HepG2 (cell line): ENCODE measurements around the gene PLPP7. TPM values are rescaled to one million over a fixed set of nuclear protein-coding genes. Genes with fewer than 3 reads are reported as not detected.

Source experiments
- ATAC-seq: fragments of 200-7000 bp; cut with Tn5 transposase; 3 replicates; pipeline ENCODE4 v1.9.1; 2020; ENCODE audit warnings: mild to moderate bottlenecking, moderate library complexity
- Bru-seq: library from RNA; stranded (reverse); fragments of 400-500 nt; gene quantifications from one replicate; lab custom pipeline; 2021; lab: Mats Ljungman, UMichigan
- BruChase-seq, 2 experiments: library from RNA; stranded (reverse); fragments of 400-500 nt; gene quantifications; one replicate each; lab custom pipeline; 2021; lab: Mats Ljungman, UMichigan
- BruUV-seq: library from RNA; stranded (reverse); fragments of 400-500 nt; replicated peaks from 2 replicates; lab custom pipeline; 2021; lab: Mats Ljungman, UMichigan
- CTCF ChIA-PET: fragments of 300-600 bp; formaldehyde crosslinking; extraction: SDS; loops from one replicate; lab custom pipeline; 2021; ENCODE audit warnings: low total read pairs, inconsistent platforms, low intra/inter-chr PET ratio; lab: Yijun Ruan, JAX
- POLR2A ChIA-PET: fragments of 350-600 bp; sonication (Branson Sonifier 250); formaldehyde crosslinking; loops from one replicate; lab custom pipeline; 2020; ENCODE audit warnings: antibody characterized with exemption, inconsistent platforms; lab: Yijun Ruan, JAX
- DNase-seq: peaks from one replicate; pipeline ENCODE4 v3.0.0-alpha.2; 2015; ENCODE audit warnings: low spot score
- FAIRE-seq: peaks from 3 replicates; lab custom pipeline; 2011; peaks lifted over from hg19 to GRCh38; lab: Jason Lieb, UNC
- H2AFZ ChIP-seq: one replicate; pipeline ENCODE4 v1.6.1; 2011; ENCODE audit warnings: low read length, inconsistent platforms
- H3K27ac ChIP-seq: fragments of 300-600 bp; 3 replicates; pipeline ENCODE4 v1.8.0; 2011; ENCODE audit warnings: mixed run types, mild to moderate bottlenecking, mixed read lengths, low read length, inconsistent platforms; ENCODE audit not compliant: insufficient read depth; ENCODE audit errors: extremely low read length
- H3K27me3 ChIP-seq, 2 experiments: fragments of 200-600 bp in 1 of 2; 2 replicates in 1 of 2; 3 replicates in 1 of 2; pipeline versions ENCODE4 v1.6.0 to v1.8.0; 2011; ENCODE audit warnings: low read length in 2 of 2, mild to moderate bottlenecking in 2 of 2, moderate library complexity in 2 of 2, inconsistent platforms in 1 of 2; ENCODE audit not compliant: insufficient read depth in 2 of 2, control insufficient read depth in 1 of 2
- H3K36me3 ChIP-seq, 2 experiments: fragments of 200-600 bp in 1 of 2; replicated peaks in 1 of 2; 2 replicates in 1 of 2; 3 replicates in 1 of 2; pipeline versions ENCODE4 v1.5.1 to v1.8.0; 2011; ENCODE audit warnings: low read length in 2 of 2, inconsistent platforms in 1 of 2; ENCODE audit not compliant: insufficient read depth in 2 of 2, control insufficient read depth in 1 of 2
- H3K4me1 ChIP-seq: 2 replicates; pipeline ENCODE4 v1.5.1; 2012; ENCODE audit warnings: low read length, inconsistent platforms; ENCODE audit not compliant: insufficient read depth
- H3K4me2 ChIP-seq: 2 replicates; pipeline ENCODE4 v1.6.0; 2011; ENCODE audit warnings: low read depth, low read length, inconsistent platforms
- H3K4me3 ChIP-seq, 3 experiments: fragments of 200-600 bp in 1 of 3; sonication (generic), shearing (Covaris generic) in 1 of 3; replicated peaks in 1 of 3; 2 replicates each; pipeline ENCODE4 v1.5.1; 2011 to 2016; ENCODE audit warnings: low read length in 3 of 3, inconsistent platforms in 2 of 3, low read depth in 2 of 3, mild to moderate bottlenecking in 2 of 3, control low read depth in 1 of 3, mixed read lengths in 1 of 3; ENCODE audit not compliant: insufficient read depth in 1 of 3
- H3K79me2 ChIP-seq: one replicate; pipeline ENCODE4 v1.6.1; 2011; ENCODE audit warnings: low read length, inconsistent platforms; ENCODE audit not compliant: insufficient read depth
- H3K9ac ChIP-seq: 2 replicates; pipeline ENCODE4 v1.6.0; 2011; ENCODE audit warnings: mild to moderate bottlenecking, low read depth, low read length, inconsistent platforms; ENCODE audit not compliant: insufficient read depth
- H3K9me3 ChIP-seq: 2 replicates; pipeline ENCODE4 v1.5.1; 2012; ENCODE audit warnings: mild to moderate bottlenecking, low read length
- H4K20me1 ChIP-seq: 2 replicates; pipeline ENCODE4 v1.6.0; 2011; ENCODE audit warnings: inconsistent platforms, mild to moderate bottlenecking, low read length, moderate library complexity; ENCODE audit not compliant: insufficient read depth
- BRCA1 ChIP-seq: sonication (generic); formaldehyde crosslinking; IDR thresholded peaks from 2 replicates; pipeline ENCODE4 v1.4.0; 2020; ENCODE audit warnings: missing genetic modification reagents
- NR2C2 ChIP-seq: sonication (generic); formaldehyde crosslinking; IDR thresholded peaks from 2 replicates; pipeline ENCODE4 v1.4.0; 2020; ENCODE audit warnings: missing genetic modification reagents, mild to moderate bottlenecking, moderate library complexity, borderline replicate concordance
- RERE ChIP-seq: IDR thresholded peaks from 2 replicates; pipeline ENCODE4 v1.6.1; 2016; ENCODE audit warnings: low read depth, missing genetic modification reagents, missing compliant biosample characterization
- RFXANK ChIP-seq: IDR thresholded peaks from 2 replicates; pipeline ENCODE4 v1.6.1; 2016
- TEAD2 ChIP-seq: sonication (generic); formaldehyde crosslinking; IDR thresholded peaks from 2 replicates; pipeline ENCODE4 v1.9.0; 2021; ENCODE audit warnings: missing genetic modification reagents
- U2AF2 ChIP-seq: fragments of 200-400 bp; formaldehyde crosslinking; IDR thresholded peaks from 2 replicates; pipeline ENCODE4 v1.6.1; 2017; ENCODE audit warnings: low read depth, mild to moderate bottlenecking, low read length
- ZNF232 ChIP-seq: sonication (generic); formaldehyde crosslinking; IDR thresholded peaks from 2 replicates; pipeline ENCODE4 v1.4.0; 2020; ENCODE audit warnings: missing genetic modification reagents, borderline replicate concordance
- WGBS: methylation state at CpG from one replicate; pipeline ENCODE4 v1.1.6; 2017; ENCODE audit warnings: low lambda C conversion rate; 5-methylcytosine and 5-hydroxymethylcytosine counted together
- in situ Hi-C: cut with HindIII; loops from 2 replicates; pipeline ENCODE4 v1.10.0; 2017; ENCODE audit warnings: low pct_unique_long_range_greater_than_20kb; ENCODE audit not compliant: extremely low pct_ligation_motif_present
- intact Hi-C: fragments of 100-400 bp; cut with micrococcal nuclease; formaldehyde crosslinking; loops from one replicate; pipeline ENCODE4 v1.10.0; 2022; ENCODE audit not compliant: unreplicated experiment
- long read RNA-seq, 2 experiments: library from RNA in 1 of 2; library from polyadenylated mRNA in 1 of 2; stranded (forward) in 1 of 2; unstranded in 1 of 2; transcript quantifications; one replicate each; pipeline ENCODE4 v2.0.0, GENCODE V29; 2019 to 2022
- polyA minus RNA-seq, 3 experiments: library from RNA; depleted of rRNA, polyadenylated mRNA; stranded (reverse); fragments of >200 nt; gene quantifications; 2 replicates each; pipeline ENCODE4 v1.2.3, GENCODE V29; 2011; ENCODE audit warnings: low replicate concordance in 1 of 3
- polyA plus RNA-seq, 8 experiments: library from polyadenylated mRNA; depleted of rRNA in 3 of 8; stranded (reverse) in 7 of 8; unstranded in 1 of 8; fragments of >200 nt; fragmentation: Illumina TruSeq in 4 of 8; extraction: Trizol in 4 of 8; gene quantifications; 2 replicates each; pipeline versions ENCODE4 v1.2.1 to v1.2.3, GENCODE V29; 2011 to 2016; ENCODE audit warnings: low read depth in 4 of 8, missing spikeins in 1 of 8, mixed read lengths in 1 of 8; ENCODE audit not compliant: insufficient read depth in 1 of 8
- total RNA-seq, 5 experiments: library from RNA; depleted of rRNA; stranded (reverse); fragments of >200 nt; fragmentation: Illumina TruSeq; extraction: Trizol; gene quantifications; 2 replicates each; pipeline ENCODE4 v1.2.3, GENCODE V29; 2016; ENCODE audit warnings: low read depth in 1 of 5
- TF ChIP-seq, protein P1 (sequence below): sonication (generic); formaldehyde crosslinking; IDR thresholded peaks from 2 replicates; pipeline ENCODE4 v1.8.0; 2022; ENCODE audit warnings: missing genetic modification reagents, mild to moderate bottlenecking, inconsistent platforms, borderline replicate concordance
- TF ChIP-seq, protein P2 (sequence below): sonication (generic); formaldehyde crosslinking; IDR thresholded peaks from 2 replicates; pipeline ENCODE4 v1.5.1; 2020; ENCODE audit warnings: missing genetic modification reagents, mild to moderate bottlenecking, borderline replicate concordance

PLPP7 gene
- 0.66 and 1.2 TPM in 2 replicates for total RNA-seq (2016; rRNA removed; fragmentation: Illumina TruSeq; extraction: Trizol)
- 1.1 TPM in 2 replicates for total RNA-seq (2016; cell fraction: cytosol; rRNA removed; fragmentation: Illumina TruSeq; extraction: Trizol; ENCODE audit: low read depth)
- 0.85 and 1.0 TPM in 2 replicates for total RNA-seq (2016; cell fraction: insoluble cytoplasmic fraction; rRNA removed; fragmentation: Illumina TruSeq; extraction: Trizol)
- total RNA-seq (2016; cell fraction: membrane; rRNA removed; fragmentation: Illumina TruSeq; extraction: Trizol) = 1.7 TPM in 2 replicates
- 0.28 and 1.4 TPM in 2 replicates for total RNA-seq (2016; cell fraction: nucleus; rRNA removed; fragmentation: Illumina TruSeq; extraction: Trizol)
- 0.33 and 0.67 TPM in 2 replicates for polyA plus RNA-seq (2011; rRNA removed)
- 0.47 and 1.0 TPM in 2 replicates for polyA plus RNA-seq (2011; cell fraction: cytosol; rRNA removed)
- polyA plus RNA-seq (2011; cell fraction: nucleus; rRNA removed) = 0.66 and 0.87 TPM in 2 replicates
- polyA plus RNA-seq (2012) = 0.69 and 0.78 TPM in 2 replicates
- 1.2 and 1.6 TPM in 2 replicates for polyA plus RNA-seq (2016; cell fraction: cytosol; fragmentation: Illumina TruSeq; extraction: Trizol; ENCODE audit: low read depth)
- 0.74 and 0.82 TPM in 2 replicates for polyA plus RNA-seq (2016; cell fraction: insoluble cytoplasmic fraction; fragmentation: Illumina TruSeq; extraction: Trizol; ENCODE audit: low read depth)
- 1.7 TPM in 2 replicates for polyA plus RNA-seq (2016; cell fraction: membrane; fragmentation: Illumina TruSeq; extraction: Trizol; ENCODE audit: low read depth)
- polyA plus RNA-seq (2016; cell fraction: nucleus; fragmentation: Illumina TruSeq; extraction: Trizol; ENCODE audit: insufficient read depth, low read depth) = 0.56 and 0.57 TPM in 2 replicates
- polyA minus RNA-seq (2011; rRNA and poly(A)+ RNA removed; ENCODE audit: low replicate concordance) = 0.16 and 1.9 TPM in 2 replicates
- polyA minus RNA-seq (2011; cell fraction: cytosol; rRNA and poly(A)+ RNA removed) = 0.70 and 0.79 TPM in 2 replicates
- polyA minus RNA-seq (2011; cell fraction: nucleus; rRNA and poly(A)+ RNA removed) = 0.52 and 1.1 TPM in 2 replicates
- percentile 29 among the genes with signal in this experiment for Bru-seq, nascent RNA
- percentile 21 among the genes with signal in this experiment for BruChase-seq, experiment 1, labeled RNA remaining after a 6-hour chase
- percentile 22 among the genes with signal in this experiment for BruChase-seq, experiment 2, labeled RNA remaining after a 2-hour chase
- long read RNA-seq, experiment 1, partial matches to known transcripts = 0 of 4 reads
- long read RNA-seq, experiment 1, other reads (novel, unspliced or antisense) = 0 of 4 reads
- long read RNA-seq, experiment 2, partial matches to known transcripts = 0 of 5 reads
- long read RNA-seq, experiment 2, other reads (novel, unspliced or antisense) = 2 of 5 reads

DNA sequence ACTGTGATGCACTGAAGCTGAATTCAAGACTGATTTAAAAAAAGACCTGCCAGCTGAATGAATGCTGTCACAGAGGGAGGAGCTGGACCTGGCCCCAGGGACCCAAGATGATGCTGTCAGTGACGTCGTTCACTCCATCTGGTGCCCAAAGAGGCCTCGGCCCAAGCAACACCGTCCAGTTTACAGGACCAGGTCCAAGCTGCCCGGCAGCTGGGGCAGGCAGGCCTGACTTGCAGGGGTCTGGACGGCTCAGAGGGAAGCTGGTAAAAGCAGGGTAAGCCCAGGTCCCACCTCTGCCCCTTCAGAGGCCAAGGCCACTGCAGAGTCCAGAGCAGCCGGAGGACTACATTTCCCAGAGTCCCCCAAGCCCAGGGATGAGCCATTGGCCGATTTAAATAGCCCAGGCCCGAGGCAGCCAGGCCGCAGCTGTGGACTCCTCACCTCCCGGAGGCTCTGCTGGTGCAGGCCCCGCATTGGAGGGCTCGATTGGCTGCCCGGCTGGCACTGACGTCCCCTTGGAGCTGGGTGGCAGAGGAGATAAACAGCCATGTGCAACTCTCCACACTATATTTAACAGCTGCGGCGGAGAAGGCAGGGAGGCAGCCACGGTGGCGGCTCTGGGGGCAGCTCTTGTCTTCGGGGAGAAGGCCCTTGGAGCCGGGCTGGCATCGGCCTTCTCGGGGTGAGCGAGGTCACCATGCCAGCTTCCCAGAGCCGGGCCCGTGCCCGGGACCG, at the start of gene PLPP7:
PLPP7 (plus strand) TSS at position 423 of the 735 bp plus-strand sequence; CDS start at position 698, 275 bp downstream.
- 35% methylated on average over 9 of the region's 28 CpGs for WGBS
- FAIRE-seq = peak; percentile 23
- POLR2A ChIA-PET = interaction anchor here (1.4 kb wide), 1 partner anchor 33 kb away, joined by 6 read pairs; no protein-coding TSS in a partner anchor
- CTCF ChIA-PET = no interaction called here
- Histone ChIP-seq H4K20me1 (no peaks in the 10 kb centered on the region), H3K27ac (no peak within 1 kb of the TSS), H3K9ac (peak within 1 kb of the TSS; percentile 60), H3K36me3 (no peaks in the 10 kb centered on the region), H3K4me3 (peak within 1 kb of the TSS; percentile 45 to 66 (median 50); a peak in 5 of 6 replicates), H3K9me3 (no peaks in the 10 kb centered on the region), H3K4me2 (peak within 1 kb of the TSS; percentile 73), H3K27me3 (peaks cover 3 to 18% of the 10 kb centered on the region in 2 experiments; a peak in 3 of 5 replicates), H2AFZ (no peak within 1 kb of the TSS), H3K79me2 (no peaks in the 10 kb centered on the region), H3K4me1 (peaks cover 33% of the 10 kb centered on the region)
- intact Hi-C loops (no loop called here), in situ Hi-C loops (no loop called here)
- no TSS peak for BruUV-seq
- DNase-seq = peak; percentile 53
- ATAC-seq = peak; percentile 94
- TF ChIP-seq U2AF2 (no peak), NR2C2 (CRISPR knock-in tag) (peak; percentile 75; the same call in 1 of the 2 replicates), RFXANK (CRISPR knock-in tag) (no peak), TEAD2 (no peak), BRCA1 (CRISPR knock-in tag) (no peak), ZNF232 (no peak), RERE (no peak)
- TF ChIP-seq, protein P1, sequence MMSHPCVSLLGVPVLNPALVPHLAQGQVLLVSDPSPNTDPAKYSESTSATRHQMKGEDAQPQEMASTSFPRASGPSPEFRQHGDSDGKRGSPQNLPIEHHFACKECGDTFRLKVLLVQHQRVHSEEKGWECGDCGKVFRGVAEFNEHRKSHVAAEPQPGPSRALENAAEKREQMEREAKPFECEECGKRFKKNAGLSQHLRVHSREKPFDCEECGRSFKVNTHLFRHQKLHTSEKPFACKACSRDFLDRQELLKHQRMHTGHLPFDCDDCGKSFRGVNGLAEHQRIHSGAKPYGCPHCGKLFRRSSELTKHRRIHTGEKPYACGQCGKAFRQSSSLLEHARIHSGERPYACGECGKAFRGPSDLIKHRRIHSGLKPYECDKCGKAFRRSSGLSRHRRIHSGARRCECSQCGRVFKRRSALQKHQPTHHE (CRISPR knock-in tag) = no peak
- TF ChIP-seq, protein P2, sequence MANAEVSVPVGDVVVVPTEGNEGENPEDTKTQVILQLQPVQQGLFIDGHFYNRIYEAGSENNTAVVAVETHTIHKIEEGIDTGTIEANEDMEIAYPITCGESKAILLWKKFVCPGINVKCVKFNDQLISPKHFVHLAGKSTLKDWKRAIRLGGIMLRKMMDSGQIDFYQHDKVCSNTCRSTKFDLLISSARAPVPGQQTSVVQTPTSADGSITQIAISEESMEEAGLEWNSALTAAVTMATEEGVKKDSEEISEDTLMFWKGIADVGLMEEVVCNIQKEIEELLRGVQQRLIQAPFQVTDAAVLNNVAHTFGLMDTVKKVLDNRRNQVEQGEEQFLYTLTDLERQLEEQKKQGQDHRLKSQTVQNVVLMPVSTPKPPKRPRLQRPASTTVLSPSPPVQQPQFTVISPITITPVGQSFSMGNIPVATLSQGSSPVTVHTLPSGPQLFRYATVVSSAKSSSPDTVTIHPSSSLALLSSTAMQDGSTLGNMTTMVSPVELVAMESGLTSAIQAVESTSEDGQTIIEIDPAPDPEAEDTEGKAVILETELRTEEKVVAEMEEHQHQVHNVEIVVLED (CRISPR knock-in tag) = 0 out of 2 replicates have a peak, but pooled peaks have one; percentile 38
